ENCODE data around the gene PHB1. TPM values are rescaled to one million over a fixed set of nuclear protein-coding genes. Genes with fewer than 3 reads are reported as not detected.
A peak's percentile ranks its signal among the peaks of the same experiment; 100 is the strongest.

PHB1 gene
- total RNA-seq, 1 donor: 71.7 TPM

DNA sequence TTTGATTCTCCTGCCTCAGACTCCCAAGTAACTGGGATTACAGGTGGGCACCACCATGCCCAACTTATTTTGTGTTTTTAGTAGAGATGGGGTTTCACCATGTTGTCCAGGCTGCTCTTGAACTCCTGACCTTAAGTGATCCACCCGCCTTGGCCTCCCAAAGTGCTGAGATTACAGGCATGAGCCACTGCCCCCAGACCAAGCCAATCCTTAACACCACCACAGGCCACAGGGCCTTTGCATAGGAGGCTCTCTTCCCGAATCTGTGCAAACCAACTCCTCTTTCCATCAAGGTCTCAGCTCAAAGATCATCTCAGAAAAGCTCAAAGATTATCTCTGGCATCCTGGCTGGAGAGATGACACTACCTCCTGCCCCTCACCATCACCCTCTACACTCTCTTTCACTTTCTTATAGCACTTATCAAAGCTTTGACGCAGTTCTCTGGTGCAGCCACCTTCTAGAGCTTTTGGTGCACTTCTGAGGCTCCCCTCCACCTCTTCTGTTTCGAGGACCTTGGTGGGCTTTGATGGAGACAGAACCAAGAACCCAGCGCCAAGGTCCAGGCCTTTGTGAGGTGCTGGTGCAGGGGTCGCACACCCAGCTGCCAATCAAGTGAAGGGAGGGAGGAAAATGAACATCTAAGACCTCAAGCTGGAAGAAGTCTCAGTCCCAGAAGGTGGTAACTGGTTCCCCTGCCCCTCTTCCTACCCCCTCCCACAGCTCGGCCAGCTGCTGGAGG, 23.2 kb upstream of the PHB1 start:
- Histone ChIP-seq H3K4me3 (ENCODE audit: insufficient read depth, low read length) (no peak overlapping the region), H3K79me2 (ENCODE audit: insufficient read depth, low read length) (no peaks in the 10 kb centered on the region), H3K27ac (ENCODE audit: low read depth, low read length) (no peak overlapping the region), H2AFZ (ENCODE audit: low read length) (no peak overlapping the region), H3K27me3 (ENCODE audit: insufficient read depth, low read length) (peaks cover 42% of the 10 kb centered on the region), H3K4me1 (ENCODE audit: insufficient read depth, low read length) (peaks cover 10% of the 10 kb centered on the region), H3K9me3 (ENCODE audit: low read depth, low read length) (no peaks in the 10 kb centered on the region), H3K36me3 (ENCODE audit: insufficient read depth, low read length) (no peaks in the 10 kb centered on the region), H4K20me1 (ENCODE audit: insufficient read depth, low read length) (no peaks in the 10 kb centered on the region), H3K4me2 (ENCODE audit: insufficient read depth, low read length) (no peak overlapping the region)
- TF ChIP-seq, protein P1, sequence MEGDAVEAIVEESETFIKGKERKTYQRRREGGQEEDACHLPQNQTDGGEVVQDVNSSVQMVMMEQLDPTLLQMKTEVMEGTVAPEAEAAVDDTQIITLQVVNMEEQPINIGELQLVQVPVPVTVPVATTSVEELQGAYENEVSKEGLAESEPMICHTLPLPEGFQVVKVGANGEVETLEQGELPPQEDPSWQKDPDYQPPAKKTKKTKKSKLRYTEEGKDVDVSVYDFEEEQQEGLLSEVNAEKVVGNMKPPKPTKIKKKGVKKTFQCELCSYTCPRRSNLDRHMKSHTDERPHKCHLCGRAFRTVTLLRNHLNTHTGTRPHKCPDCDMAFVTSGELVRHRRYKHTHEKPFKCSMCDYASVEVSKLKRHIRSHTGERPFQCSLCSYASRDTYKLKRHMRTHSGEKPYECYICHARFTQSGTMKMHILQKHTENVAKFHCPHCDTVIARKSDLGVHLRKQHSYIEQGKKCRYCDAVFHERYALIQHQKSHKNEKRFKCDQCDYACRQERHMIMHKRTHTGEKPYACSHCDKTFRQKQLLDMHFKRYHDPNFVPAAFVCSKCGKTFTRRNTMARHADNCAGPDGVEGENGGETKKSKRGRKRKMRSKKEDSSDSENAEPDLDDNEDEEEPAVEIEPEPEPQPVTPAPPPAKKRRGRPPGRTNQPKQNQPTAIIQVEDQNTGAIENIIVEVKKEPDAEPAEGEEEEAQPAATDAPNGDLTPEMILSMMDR (IDR thresholded peaks at IDR 0.05; ENCODE audit: extremely low read depth, low read depth, low read length): no peak
- DNase-seq (ENCODE audit: insufficient read length, low spot score, missing footprints): no peak

- H3K4me2 ChIP-seq (ENCODE audit: insufficient read depth, low read length): no peak overlapping the region
- H3K9me3 ChIP-seq (ENCODE audit: low read depth, low read length): no peaks in the 10 kb centered on the region
- no peaks in the 10 kb centered on the region for H4K20me1 ChIP-seq (ENCODE audit: insufficient read depth, low read length)
- H3K36me3 ChIP-seq (ENCODE audit: insufficient read depth, low read length): no peaks in the 10 kb centered on the region
- no peaks in the 10 kb centered on the region for H3K79me2 ChIP-seq (ENCODE audit: insufficient read depth, low read length)
- no peak overlapping the region for H2AFZ ChIP-seq (ENCODE audit: low read length)
- no peak overlapping the region for H3K27ac ChIP-seq (ENCODE audit: low read depth, low read length)
- TF ChIP-seq, protein P1 (IDR thresholded peaks at IDR 0.05; ENCODE audit: extremely low read depth, low read depth, low read length): no peak
- H3K27me3 ChIP-seq (ENCODE audit: insufficient read depth, low read length): peaks cover 32% of the 10 kb centered on the region
- peaks cover 10% of the 10 kb centered on the region for H3K4me1 ChIP-seq (ENCODE audit: insufficient read depth, low read length)
- no peak overlapping the region for H3K4me3 ChIP-seq (ENCODE audit: insufficient read depth, low read length)
- no peak for DNase-seq (ENCODE audit: insufficient read length, low spot score, missing footprints)
Measured at GRCh38 chr17:49436174-49436573, 21.5 kb upstream of the PHB1 start.

DNA sequence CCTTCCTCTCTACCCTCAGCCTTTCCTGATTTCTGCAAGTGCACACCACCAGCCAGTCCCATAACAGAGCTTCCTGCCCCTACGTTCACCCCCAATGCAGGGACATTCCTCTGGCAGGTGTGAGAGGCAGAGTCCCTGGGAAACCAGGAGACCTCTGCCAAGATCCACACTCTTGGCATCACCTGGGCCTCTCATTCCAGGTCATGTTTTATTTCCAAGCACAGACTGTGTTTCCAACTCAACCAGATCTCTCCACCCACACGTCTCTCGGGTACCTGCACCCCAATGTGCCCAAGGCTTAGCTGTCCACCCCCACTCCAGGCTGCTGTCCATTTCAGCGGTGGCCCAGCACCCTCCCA, 21.0 kb upstream of the PHB1 start:
- H3K9me3 ChIP-seq (ENCODE audit: low read depth, low read length): no peaks in the 10 kb centered on the region
- H3K4me1 ChIP-seq (ENCODE audit: insufficient read depth, low read length): peaks cover 10% of the 10 kb centered on the region
- no peaks in the 10 kb centered on the region for H3K36me3 ChIP-seq (ENCODE audit: insufficient read depth, low read length)
- H3K27me3 ChIP-seq (ENCODE audit: insufficient read depth, low read length): peaks cover 32% of the 10 kb centered on the region
- H3K79me2 ChIP-seq (ENCODE audit: insufficient read depth, low read length): no peaks in the 10 kb centered on the region
- no peaks in the 10 kb centered on the region for H4K20me1 ChIP-seq (ENCODE audit: insufficient read depth, low read length)
- DNase-seq (ENCODE audit: insufficient read length, low spot score, missing footprints): no peak
- TF ChIP-seq, protein P1 (IDR thresholded peaks at IDR 0.05; ENCODE audit: extremely low read depth, low read depth, low read length): no peak
- H3K4me3 ChIP-seq (ENCODE audit: insufficient read depth, low read length): no peak overlapping the region
- no peak overlapping the region for H2AFZ ChIP-seq (ENCODE audit: low read length)
- H3K4me2 ChIP-seq (ENCODE audit: insufficient read depth, low read length): no peak overlapping the region
- H3K27ac ChIP-seq (ENCODE audit: low read depth, low read length): no peak overlapping the region

- H3K4me1 ChIP-seq (ENCODE audit: insufficient read depth, low read length): peaks cover 9% of the 10 kb centered on the region
- H3K4me3 ChIP-seq (ENCODE audit: insufficient read depth, low read length): no peak overlapping the region
- TF ChIP-seq, protein P1 (IDR thresholded peaks at IDR 0.05; ENCODE audit: extremely low read depth, low read depth, low read length): peak; percentile 66
- H4K20me1 ChIP-seq (ENCODE audit: insufficient read depth, low read length): no peaks in the 10 kb centered on the region
- H3K27ac ChIP-seq (ENCODE audit: low read depth, low read length): no peak overlapping the region
- H3K36me3 ChIP-seq (ENCODE audit: insufficient read depth, low read length): no peaks in the 10 kb centered on the region
- DNase-seq (ENCODE audit: insufficient read length, low spot score, missing footprints): peak; percentile 95
- no peak overlapping the region for H3K4me2 ChIP-seq (ENCODE audit: insufficient read depth, low read length)
- no peak overlapping the region for H2AFZ ChIP-seq (ENCODE audit: low read length)
- H3K27me3 ChIP-seq (ENCODE audit: insufficient read depth, low read length): peaks cover 32% of the 10 kb centered on the region
- no peaks in the 10 kb centered on the region for H3K79me2 ChIP-seq (ENCODE audit: insufficient read depth, low read length)
- H3K9me3 ChIP-seq (ENCODE audit: low read depth, low read length): no peaks in the 10 kb centered on the region
Measured at GRCh38 chr17:49434821-49435670, 20.4 kb upstream of the PHB1 start.

Measured in osteoblast (primary cell).